GM18951 (cell line): ENCODE measurements around the gene EPHA4.

Source experiments
- POLR2A ChIP-seq: IDR thresholded peaks from 4 replicates; pipeline ENCODE4 v1.6.1; 2011; ENCODE audit warnings: mild to moderate bottlenecking; ENCODE audit not compliant: insufficient read length, insufficient read depth; ENCODE audit errors: extremely low read depth
- in situ Hi-C: fragments of 300-500 bp; cut with MboI; formaldehyde crosslinking; loops from one replicate; pipeline ENCODE4 v1.12.0; 2022; ENCODE audit warnings: low sequenced_read_pairs, mixed read lengths, inconsistent platforms; ENCODE audit not compliant: unreplicated experiment

The EPHA4 gene

DNA sequence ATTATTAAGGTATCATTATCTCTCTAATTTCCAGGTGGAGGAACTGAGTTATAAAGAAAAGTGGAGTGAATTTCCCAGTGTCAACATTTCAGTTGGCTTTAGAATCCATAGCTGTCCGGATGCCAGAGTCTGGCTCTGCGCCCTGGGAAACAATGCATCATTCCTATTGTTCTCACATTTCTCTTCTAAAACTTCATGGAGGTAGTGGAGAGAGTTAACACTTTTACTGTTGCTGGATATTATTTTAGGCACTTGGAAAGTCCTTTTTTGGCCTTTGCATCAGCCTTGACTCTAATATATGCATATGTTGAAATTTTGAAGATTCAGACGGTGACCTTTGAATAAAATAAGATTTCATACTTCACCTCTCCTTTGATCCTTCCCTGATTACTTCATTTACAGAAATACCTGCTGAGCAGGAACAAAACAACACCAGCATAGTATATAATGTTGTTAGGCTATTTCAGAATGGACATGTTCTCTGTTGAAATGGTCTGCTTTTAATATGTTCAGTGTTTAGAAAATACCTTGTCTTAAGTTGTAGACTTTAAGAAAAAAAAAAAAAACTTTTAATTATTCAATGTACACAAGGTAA is 148.8 kb downstream of the EPHA4 start:
- in situ Hi-C loops, result no loop called here
- TF ChIP-seq POLR2A, result no peak

DNA sequence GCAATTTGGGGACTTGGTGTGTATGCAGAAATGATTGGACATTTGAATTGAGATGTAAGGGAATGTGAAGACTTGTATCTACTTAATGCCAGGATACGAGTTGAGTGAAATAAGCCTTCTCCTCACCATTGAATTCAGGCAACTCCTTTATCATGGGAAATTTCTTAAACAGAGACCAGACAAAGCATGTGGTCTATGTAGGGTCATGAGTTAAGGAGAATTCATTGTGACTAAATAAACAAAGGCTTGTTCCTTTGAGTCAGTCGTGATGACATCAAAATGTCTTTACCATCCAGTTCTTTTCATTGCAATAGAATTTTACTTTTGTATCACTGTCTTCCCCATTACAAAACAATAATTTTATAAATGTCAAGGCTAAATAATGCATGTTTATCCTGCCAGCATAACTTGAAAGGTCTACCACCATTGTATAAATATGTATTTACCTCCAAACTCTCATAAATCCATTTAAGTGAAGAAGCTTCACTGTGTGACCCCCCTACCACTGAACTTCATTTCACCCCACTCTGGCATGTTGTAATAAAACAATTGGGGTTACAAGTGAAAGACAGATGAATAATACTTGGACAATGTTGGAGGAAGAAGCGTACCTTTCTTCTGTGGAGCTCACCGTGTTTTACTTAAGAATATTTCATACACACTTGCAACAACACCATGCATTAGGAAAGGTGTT is 149.4 kb downstream of the EPHA4 start:
- in situ Hi-C loops, result no loop called here
- TF ChIP-seq POLR2A, result no peak

DNA sequence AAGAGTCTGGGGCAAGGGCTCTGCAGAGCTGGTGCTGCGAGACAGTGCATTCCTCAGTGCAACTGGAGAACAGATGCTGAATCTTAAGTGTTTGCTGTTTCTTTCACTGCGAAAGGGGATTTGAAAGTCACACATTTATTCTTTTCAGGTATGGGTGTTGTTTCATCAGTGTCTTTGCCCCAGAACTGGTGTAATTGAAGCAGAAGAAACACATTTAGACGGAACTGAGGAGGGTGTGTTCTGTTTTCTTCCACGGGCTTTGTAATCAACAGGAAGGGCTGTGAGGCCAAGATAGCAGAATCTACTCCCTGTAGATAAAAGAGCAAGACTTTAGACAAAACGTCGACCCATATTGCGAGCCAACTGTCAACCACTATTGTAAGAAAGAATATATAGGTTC is 151.9 kb downstream of the EPHA4 start:
- no peak for TF ChIP-seq POLR2A
- in situ Hi-C loops, result no loop called here

DNA sequence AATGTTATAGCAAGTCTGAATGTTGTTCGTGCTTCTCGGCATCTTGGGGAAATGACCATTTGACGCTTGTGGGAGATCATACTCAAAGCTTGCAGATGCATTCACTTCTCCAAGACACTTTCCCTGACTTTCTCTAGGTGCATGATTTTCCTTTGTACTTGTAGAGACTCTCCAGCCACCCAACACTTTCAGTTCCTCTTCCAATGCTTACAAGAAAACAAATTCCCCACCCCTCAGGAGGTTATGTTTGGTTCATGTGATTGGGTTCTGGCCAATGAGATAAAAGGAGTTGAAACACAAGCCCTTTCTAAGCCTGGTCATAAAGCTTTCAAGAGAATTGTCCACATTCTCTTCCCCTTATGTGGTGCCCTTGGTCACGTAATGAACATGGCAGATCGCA is 156.3 kb downstream of the EPHA4 start:
- in situ Hi-C loops, result no loop called here
- no peak for TF ChIP-seq POLR2A

DNA sequence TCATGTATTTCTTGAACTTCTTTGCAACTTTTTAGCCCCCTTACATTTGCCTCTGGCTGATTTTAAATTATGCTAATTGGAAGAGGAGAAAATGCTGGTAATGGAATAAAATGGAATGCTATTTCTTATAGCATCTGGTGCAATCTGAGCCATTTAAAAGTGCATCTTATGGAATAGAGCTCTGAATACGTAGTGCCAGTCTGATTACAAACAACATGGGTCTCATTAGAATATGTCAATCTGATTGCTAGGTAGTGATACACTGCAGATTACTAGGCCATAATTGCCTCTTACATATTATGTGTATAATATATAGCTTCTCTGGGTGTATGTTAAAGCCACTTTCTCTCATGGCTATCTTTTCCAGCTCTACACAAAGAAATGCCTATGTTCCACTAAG is 159.1 kb downstream of the EPHA4 start:
- in situ Hi-C loops, result no loop called here
- no peak for TF ChIP-seq POLR2A

DNA sequence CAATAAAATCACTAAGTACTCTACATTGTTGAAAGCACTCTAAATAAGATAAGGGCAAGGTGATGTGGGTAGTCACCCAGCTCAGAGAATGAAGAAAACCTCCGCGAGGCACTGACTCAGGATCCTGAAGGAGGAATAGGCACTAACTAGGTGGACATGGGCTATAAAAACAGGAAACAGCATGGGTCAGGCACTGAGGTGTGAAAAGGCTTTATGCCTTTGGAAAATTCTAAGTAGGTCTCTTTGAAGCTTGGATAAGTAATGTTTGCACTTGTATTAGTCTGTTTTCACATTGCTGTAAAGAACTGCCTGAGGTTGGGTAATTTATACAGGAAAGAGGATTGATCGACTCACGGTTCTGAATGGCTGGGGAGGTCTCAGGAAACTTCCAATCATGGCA is 161.6 kb downstream of the EPHA4 start:
- in situ Hi-C loops, result no loop called here
- no peak for TF ChIP-seq POLR2A

DNA sequence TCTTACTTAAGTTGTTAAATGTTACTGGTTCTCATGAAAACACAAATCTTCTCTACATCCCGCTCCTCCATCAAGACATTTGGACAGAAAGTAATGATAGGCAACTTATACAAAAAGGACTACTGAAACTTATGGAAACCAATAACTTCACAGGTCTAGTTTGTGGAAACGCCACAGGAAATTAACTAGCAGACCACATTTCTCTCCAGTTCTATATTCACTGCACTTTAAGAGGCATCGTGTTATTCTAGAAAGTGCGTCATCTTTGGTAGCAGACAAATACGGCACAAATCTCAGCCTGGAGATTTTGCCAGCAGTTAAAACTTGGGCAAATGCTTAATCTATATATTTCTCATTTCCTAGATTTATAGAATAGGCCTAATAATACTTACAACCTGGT is 164.3 kb downstream of the EPHA4 start:
- in situ Hi-C loops, result no loop called here

DNA sequence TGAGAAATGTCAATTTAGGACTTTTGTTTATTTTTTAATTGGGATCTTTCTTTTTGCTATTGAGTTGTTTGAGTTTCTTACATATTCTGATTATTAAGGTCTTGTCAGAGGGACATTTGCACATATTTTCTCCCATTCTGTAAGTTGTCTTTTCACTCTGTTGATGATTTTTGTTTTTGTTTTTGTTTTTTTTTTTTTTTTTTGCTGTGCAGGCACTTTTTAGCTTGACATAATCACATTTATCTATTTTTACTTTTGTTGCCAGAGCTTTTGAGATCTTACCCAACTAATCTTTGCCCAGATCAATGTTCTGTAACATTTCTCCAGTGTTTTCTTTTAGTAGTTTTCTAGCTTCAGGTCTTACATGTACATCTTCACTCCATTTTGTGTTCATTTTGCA is 166.6 kb downstream of the EPHA4 start:
- no peak for TF ChIP-seq POLR2A
- in situ Hi-C loops, result no loop called here

More for the DNA sequence above, 164.3 kb downstream of the EPHA4 start:
- no peak for TF ChIP-seq POLR2A

DNA sequence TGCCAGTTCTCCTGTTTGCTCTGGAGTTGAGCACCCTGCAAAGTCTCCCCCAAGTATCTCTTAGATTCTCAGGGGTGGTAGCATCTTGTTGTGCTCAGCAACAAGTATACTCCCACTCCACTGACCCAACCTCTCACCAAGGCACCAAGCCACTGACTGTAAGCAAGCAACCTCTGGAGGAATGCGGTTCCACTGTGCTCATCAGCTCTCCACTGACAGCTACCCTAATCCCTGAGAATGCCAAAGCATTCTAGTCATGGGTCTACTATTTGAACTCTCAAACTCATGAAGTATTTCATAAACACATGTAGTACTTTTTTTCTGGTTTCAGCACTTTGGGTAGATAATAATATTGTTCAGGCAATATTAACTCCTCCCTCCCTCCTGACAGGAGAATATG is 170.0 kb downstream of the EPHA4 start:
- no peak for TF ChIP-seq POLR2A
- in situ Hi-C loops, result no loop called here

DNA sequence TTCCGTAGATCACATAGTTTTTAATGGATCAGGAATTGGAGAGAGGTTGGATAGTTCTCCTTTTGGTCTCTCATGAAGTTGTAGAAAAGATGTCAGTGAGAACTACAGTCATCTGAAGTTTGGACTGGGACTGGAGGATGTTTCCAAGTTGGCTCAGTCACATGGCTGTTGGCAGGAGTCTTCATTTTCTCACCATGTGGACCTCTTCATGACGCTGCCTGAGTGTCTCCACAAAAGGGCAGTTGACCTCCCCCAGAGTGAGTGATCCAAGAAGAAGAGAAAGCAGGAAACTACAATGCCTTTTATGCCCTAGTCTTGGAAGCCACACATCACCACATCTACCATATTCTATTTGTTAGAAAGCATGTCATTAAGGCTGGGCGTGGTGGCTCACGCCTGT is 171.7 kb downstream of the EPHA4 start:
- in situ Hi-C loops, result no loop called here
- TF ChIP-seq POLR2A, result no peak

DNA sequence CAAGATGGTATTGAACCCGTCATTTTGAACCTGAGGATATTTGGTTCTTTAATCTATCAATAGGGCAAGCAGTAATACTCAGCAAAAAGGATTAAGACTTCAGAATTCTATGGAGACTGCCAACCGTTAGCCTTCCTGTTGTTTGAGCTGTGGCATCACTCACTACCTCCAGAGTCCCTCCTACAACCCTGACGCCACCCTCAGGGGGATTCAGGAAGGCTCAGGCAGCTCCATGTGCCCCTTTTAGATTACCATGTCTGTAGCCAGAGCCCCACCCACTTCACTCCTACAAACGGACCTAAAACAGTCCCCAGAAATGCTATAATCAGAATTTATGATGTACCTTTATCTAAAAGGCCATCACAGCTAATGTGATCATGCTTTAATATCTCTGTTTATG is 172.9 kb downstream of the EPHA4 start:
- TF ChIP-seq POLR2A, result no peak
- in situ Hi-C loops, result no loop called here

DNA sequence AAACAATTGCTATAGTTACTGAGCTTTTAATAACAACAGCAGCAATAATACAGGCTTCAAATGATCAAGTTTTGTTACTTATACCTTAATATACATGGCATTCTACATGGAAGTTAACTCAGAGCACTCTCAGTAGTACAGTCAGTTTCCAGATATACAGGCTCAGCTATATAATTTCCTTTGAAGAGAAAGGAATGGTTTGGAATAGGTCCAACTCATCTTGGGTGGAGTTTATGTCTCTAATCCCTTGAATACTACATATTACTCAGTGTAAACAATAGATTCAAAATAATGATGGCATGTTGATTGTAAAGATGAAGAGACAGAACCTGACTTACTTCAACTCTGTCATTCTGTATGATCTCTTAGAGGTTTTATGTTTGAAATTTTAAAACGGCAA is 174.9 kb downstream of the EPHA4 start:
- TF ChIP-seq POLR2A, result no peak
- in situ Hi-C loops, result no loop called here

DNA sequence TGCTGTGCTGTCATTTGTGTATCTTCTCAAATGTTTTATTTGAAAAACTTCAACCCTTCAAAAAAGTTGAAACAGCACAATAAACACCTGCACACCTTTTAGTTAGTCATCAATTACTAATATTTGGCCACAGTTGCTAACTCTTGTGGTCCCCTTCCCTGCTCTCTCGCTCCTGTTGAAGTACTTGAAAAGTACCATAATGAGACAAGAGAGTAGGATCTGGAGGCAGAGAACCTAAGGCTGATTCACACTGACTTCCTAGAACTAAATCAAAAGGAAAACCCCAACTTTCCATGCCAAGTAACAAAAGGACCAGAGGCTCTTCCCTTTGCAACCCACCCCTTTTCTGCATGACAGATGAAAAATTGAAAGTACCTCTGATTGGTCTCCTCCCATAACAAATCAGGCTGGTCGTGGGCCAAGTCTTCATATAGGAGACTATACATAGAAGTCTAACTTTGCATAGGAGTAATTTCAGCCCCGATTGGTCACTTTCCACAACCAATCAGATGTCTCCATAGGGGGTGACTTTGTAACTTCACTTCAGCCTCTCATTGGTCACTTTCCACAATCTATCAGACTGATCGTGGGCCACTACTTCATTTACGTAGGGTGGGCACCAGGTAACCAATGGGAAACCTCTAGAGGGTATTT is 179.7 kb downstream of the EPHA4 start:
- no peak for TF ChIP-seq POLR2A
- in situ Hi-C loops, result no loop called here

DNA sequence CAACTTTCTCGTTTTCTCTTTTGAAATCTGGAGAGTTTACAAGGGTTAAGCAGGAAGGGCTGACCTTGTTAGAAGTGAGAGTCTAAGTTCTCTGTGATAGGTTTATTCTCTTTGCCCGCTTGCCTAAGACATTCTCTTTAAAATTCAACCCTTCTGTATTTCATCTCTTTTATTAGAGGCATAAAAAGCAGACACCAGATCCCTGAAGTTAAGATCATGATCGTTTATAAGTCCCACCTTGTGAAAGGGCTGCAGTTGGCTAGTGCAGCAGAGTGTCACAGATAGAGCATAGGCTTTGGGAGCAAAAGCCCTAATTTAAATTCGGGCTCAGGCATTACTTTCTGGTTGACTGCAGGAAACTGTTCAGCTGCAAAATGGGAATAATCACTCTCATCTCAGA is 181.2 kb downstream of the EPHA4 start:
- in situ Hi-C loops, result no loop called here
- no peak for TF ChIP-seq POLR2A
